HUES48 (cell line): ENCODE measurements around the gene HS3ST6.

Experiments
- H3K27ac ChIP-seq: one replicate; pipeline ENCODE4 v1.7.0; 2013; ENCODE audit warnings: low read depth, low read length, inconsistent platforms
- H3K27me3 ChIP-seq: 2 replicates; pipeline ENCODE4 v1.6.1; 2013; ENCODE audit warnings: mild to moderate bottlenecking, low read length; ENCODE audit not compliant: control insufficient read depth, insufficient read depth
- H3K36me3 ChIP-seq: 2 replicates; pipeline ENCODE4 v1.6.1; 2013; ENCODE audit warnings: low read length; ENCODE audit not compliant: control insufficient read depth, insufficient read depth
- H3K4me1 ChIP-seq: 2 replicates; pipeline ENCODE4 v1.6.1; 2013; ENCODE audit warnings: mild to moderate bottlenecking, low read length; ENCODE audit not compliant: control insufficient read depth, insufficient read depth
- H3K4me3 ChIP-seq: 2 replicates; pipeline ENCODE4 v1.5.1; 2013; ENCODE audit warnings: mild to moderate bottlenecking, low read depth, low read length
- H3K9ac ChIP-seq: 2 replicates; pipeline ENCODE4 v1.6.1; 2013; ENCODE audit warnings: mild to moderate bottlenecking, low read depth, low read length, moderate library complexity
- H3K9me3 ChIP-seq: 2 replicates; pipeline ENCODE4 v1.6.1; 2013; ENCODE audit warnings: low read length; ENCODE audit not compliant: control insufficient read depth, insufficient read depth

HS3ST6 gene

DNA sequence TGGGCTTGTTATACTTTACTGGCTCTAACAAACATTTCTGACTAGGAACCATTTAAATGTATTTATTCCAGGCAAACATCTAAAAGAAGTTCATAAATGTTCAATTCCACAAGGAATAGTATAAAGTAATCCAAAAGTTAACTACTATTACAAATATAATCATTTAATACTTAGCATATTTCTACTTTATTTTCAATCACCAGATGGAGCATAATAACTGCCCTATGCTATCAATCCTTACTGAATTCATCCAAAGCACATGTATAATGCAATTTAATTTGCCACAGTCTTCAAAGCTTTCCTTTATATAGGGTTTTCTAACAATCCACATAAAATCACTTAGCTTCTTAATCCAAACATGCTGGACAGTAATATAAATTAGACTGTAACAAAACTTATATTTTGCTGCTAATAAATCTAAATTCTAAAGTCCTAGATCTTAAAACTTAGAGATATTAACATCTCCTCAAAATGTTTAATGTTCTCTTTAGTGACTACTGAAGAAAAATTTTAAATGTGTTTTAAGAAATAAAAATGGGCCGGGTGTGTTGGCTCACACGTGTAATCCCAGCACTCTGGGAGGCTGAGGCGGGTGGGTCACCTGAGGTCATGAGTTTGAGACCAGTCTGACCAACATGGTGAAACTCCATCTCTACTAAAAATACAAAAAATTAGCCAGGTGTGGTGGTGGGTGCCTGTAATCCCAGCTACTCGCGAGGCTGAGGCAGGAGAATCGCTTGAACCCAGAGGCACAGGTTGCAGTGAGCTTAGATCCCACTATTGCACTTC is 52.1 kb downstream of the HS3ST6 start:
- Histone ChIP-seq H3K4me1 (no peaks in the 10 kb centered on the region), H3K36me3 (no peaks in the 10 kb centered on the region), H3K9ac (no peak overlapping the region), H3K4me3 (no peak overlapping the region), H3K27ac (no peak overlapping the region), H3K27me3 (no peaks in the 10 kb centered on the region), H3K9me3 (no peaks in the 10 kb centered on the region)

- H3K27me3 ChIP-seq, result peaks cover 9% of the 10 kb centered on the region; the same call in 1 of the 2 replicates
- H3K4me1 ChIP-seq, result no peaks in the 10 kb centered on the region
- H3K36me3 ChIP-seq, result no peaks in the 10 kb centered on the region
- no peak overlapping the region for H3K27ac ChIP-seq
- no peaks in the 10 kb centered on the region for H3K9me3 ChIP-seq
- no peak overlapping the region for H3K9ac ChIP-seq
- no peak overlapping the region for H3K4me3 ChIP-seq
These were observed 54.3 kb downstream of the HS3ST6 start for GRCh38 chr16:1863681-1864460.

DNA sequence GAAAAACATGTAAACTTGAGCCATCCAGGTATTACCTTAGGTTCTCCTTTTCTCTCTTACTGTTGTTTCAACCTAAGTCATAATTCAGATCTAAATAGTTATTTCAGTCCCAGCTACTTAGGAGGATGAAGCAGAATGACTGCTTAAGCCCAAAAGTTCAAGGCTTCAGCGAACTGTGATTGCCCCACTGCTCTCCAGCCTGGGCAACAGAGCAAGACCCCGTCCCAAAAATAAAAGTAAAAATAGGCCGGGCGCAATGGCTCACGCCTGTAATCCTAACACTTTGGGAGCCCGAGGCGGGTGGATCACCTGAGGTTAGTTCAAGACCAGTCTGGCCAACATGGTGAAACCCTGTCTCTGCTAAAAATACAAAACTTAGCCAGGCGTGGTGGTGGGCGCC is 55.8 kb downstream of the HS3ST6 start:
- Histone ChIP-seq H3K4me1 (no peaks in the 10 kb centered on the region), H3K9ac (no peak overlapping the region), H3K27ac (no peak overlapping the region), H3K9me3 (no peaks in the 10 kb centered on the region), H3K27me3 (peaks cover 23% of the 10 kb centered on the region; the same call in 1 of the 2 replicates), H3K36me3 (no peaks in the 10 kb centered on the region), H3K4me3 (no peak overlapping the region)

DNA sequence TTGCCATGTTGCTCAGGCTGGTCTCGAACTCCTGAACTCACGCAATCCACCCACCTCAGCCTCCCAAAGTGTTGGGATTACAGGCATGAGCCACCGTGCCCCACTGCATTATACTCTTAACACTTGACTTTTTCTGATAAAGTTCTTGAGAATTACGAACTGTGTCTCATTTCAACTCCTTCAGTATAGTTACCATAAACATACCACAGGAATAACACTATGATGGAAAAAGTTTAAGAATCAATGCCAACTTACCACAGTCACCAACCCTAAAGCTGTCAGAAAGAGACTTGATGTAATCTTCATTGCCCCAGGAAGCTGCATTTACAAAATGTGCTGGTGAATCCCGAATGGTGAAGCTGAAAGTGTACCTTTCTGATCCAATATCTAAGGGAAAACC is 56.5 kb downstream of the HS3ST6 start:
- H3K36me3 ChIP-seq, result no peaks in the 10 kb centered on the region
- H3K27me3 ChIP-seq, result peaks cover 29% of the 10 kb centered on the region
- no peaks in the 10 kb centered on the region for H3K9me3 ChIP-seq
- no peak overlapping the region for H3K4me3 ChIP-seq
- no peak overlapping the region for H3K9ac ChIP-seq
- H3K27ac ChIP-seq, result no peak overlapping the region
- no peaks in the 10 kb centered on the region for H3K4me1 ChIP-seq
